Fibroblast of peridontal ligament (primary cell): ENCODE data around the gene ZNF799.
A peak's percentile ranks its signal among the peaks of the same experiment; 100 is the strongest.
"Not testable (repeated sequence)": the region's sequence is repeated elsewhere in the genome, so short reads cannot be mapped to it uniquely, and the experiment has no call there.

Experiments
- DNase-seq: peaks from one replicate; pipeline ENCODE4 v3.0.0-alpha.2; 2010; ENCODE audit errors: extremely low read depth

ZNF799 gene

DNA sequence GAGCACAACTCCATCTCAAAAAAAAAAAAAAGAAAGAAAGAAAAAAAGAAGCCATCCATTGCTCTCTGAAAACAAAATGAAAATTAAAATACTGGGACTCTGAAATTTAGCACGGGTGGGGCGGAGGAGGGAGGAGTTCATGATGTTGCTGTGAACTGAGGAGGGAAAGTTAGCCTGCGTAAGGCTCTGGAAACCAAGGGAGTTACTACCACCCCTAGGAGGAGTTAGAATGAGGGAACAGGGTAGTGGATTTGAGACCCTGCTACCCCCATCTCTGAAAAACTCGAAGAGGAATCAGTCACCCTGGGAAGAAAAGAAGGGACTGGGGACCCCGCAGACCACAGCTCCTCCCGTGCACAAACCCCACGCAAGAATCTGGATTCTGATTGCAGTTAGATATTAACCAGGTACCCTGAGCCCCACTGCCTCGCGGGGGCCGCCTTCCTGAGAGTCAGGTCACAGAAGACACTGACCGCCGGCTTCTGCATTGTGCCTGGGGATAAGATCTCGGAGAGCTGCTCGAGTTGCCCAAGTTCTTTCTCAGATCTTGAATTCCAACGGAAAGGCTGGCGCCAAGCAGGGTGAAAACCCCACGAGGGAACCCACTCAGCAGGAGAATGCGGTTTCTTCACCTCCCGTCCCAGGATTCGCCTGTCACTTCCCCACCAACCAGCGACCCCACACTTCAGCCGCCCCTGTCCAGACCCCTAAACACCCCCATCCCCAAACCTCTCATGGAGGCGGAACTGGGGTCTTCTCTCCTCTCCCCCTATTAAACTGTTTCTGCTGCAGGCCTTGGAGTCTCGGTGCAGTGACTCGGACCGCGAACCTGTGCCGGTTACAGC lies 36.5 kb downstream of the ZNF799 start:
- DNase-seq: peak; percentile 23

DNA sequence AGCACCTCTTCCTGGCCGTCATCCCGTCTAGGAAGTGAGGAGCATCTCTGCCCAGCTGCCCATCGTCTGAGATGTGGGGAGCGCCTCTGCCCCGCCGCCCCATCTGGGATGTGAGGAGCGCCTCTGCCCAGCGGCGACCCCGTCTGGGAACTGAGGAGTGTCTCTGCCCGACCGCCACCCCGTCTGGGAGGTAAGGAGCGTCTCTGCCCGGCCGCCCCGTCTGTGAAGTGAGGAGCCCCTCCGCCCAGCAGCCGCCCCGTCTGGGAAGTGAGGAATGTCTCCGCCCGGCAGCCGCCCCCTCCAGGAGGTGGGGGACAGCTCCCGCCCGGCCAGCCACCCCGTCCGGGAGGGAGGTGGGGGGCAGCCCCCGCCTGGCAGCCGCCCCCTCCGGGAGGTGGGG lies 38.8 kb downstream of the ZNF799 start:
- not testable (repeated sequence) for DNase-seq

DNA sequence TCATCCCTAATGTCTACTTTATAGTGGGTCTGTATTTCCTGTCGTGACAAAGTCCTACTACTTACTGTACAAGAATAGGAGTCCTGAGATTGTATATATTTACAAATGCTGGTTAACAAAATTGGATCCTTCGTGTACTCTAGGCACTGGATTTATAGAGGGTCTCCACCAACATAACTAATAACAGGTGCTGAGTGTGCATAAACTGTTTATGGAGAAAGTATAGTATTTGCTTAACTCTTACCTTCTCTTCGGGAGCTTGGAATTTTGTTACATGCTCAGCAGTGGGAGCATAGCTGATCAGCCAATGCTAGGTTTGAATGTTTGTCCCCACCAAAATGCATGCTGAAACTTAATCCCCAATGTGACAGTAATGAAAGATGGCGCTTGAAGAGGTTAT lies 47.7 kb downstream of the ZNF799 start:
- DNase-seq: no peak

DNA sequence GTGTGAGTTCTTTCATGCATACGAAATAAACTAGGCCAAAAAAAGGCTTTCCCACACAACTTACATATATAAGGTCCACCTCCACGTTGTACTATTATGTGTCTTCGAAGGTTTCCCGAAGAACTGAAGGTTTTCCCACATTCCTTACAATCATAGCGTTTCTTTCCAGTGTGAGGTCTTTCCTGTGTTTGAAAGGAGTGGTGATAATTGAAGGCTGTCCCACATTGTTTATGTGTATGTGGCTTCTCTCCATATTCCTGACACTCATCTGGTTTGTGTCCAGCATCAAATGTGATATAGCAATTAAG lies 50.2 kb downstream of the ZNF799 start:
- DNase-seq: peak; percentile 1

DNA sequence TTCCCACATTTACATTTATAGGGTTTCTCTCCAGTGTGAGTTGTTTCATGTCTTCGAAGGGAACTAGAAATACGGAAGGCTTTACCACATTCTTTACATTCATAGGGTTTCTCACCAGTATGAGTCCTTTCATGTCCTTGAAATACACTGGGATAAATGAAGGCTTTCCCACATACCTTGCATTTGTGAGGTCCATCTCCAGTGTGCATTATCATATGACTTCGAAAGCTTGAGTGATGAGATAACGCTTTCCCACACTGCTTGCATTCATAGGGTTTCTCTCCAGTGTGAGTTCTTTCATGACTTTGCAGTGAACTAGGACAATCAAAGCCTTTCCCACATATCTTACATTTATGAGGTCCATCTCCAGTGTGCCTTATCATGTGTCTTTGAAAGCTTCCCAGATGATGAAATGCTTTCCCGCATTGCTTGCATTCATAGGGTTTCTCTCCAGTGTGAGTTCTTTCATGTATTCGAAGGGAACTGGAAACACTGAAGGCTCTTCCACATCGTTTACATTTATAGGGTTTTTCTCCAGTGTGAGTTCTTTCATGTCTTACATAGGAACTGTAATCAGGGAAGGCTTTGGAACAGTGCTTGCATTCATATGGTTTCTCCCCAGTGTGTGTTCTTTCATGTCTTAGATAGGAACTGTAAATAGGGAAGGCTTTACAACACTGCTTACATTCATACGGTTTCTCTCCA lies 50.7 kb downstream of the ZNF799 start:
- DNase-seq: no peak

DNA sequence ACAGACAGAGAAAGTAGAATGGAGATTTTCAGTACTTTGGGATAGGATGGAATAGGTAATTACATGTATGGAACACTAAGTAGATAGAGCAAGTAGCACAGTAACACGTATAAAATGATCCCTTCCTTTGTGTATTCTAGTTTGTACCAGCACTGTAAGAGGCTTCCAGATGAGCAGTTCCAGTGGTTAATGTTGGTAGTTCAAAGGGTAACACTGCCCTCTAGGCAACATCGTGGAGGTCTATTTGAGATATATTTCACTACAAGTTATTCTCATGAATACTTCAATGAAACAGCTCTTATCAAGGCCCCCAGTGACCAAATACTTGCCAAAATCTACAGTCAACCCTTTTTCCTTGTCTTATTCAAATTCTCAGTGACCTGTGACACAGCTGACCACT lies 54.2 kb downstream of the ZNF799 start:
- DNase-seq: no peak

DNA sequence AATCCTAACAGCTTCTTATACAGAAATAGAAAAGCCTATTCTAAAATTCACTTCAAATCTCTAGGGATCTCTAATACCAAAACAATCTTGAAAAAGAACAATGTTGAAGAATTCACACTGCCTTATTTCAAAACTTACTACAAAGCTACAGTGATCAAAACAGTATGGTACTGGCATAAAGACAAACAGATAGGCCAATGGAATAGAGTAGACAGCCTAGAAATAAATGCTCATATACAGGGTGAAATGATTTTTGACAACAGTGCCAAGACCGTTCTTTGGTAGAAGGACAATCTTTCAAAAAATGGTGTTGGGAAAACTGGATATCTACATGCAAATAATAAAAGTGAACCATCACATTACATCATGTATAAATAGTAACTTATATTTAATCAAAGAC lies 55.9 kb downstream of the ZNF799 start:
- DNase-seq: no peak
